Stimulated activated CD8-positive, alpha-beta memory T cell treated with anti-CD3 and anti-CD28 coated beads, Interleukin-2, amount 100 ng/mL, for 48 hours (primary cell): ENCODE data around the gene HIGD2A.

ENCODE experiments used
- DNase-seq, 2 donors: peaks; one replicate each; pipeline ENCODE4 v3.0.0-alpha.2; 2020; ENCODE audit warnings: low read depth in 2 of 2

Gene HIGD2A, protein sequence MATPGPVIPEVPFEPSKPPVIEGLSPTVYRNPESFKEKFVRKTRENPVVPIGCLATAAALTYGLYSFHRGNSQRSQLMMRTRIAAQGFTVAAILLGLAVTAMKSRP

GRCh38 chr5:176388444-176389134 lies at the start of gene HIGD2A, which contains the start of gene NOP16:
HIGD2A (plus strand) TSS chr5:176388751; CDS start chr5:176388820, 69 bp downstream.
NOP16 (minus strand) TSS chr5:176388598; CDS start chr5:176388539, 59 bp downstream.
- DNase-seq: peak; percentile 98 to 99

GRCh38 chr5:176339304-176339703 lies 49.2 kb upstream of the HIGD2A start:
- no peak for DNase-seq

DNA sequence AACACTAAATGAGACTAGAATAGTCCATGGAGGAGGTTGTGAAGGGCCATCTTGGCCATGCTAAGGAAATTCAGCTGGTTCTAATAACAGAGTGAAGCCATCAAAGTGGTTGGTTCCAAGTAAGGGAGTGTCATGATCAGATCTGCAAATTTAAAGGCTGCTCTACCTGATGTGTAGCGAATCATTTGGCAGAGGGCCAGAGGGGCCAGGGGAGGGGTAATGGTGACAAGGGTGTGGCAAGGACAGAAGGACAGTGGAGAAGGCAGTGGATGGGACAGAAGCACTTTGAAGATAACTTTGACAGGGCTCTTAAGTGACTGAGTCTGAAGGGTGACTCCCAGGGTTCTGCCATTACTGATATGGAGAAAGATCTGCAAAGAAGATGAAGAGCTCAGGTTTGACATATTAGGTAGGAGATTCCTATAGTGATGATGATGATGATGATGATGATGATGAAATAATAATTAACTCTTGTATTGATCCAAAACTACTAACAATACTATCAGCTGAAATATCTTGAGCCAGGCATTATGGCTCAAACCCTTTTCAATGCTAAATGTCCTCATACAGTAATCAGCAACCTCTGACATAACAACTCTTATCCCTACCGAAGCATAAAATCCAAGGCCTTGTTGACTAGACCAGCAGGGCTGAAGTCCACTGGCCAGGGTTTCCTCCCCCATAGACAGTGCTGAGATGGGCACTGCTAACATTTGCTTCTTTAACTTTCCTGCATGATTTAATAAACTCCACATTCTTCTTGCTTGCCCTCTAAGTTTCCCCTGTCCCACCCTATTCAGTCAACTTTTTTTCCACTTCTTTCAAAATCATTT lies 47.0 kb upstream of the HIGD2A start:
- no peak for DNase-seq

DNA sequence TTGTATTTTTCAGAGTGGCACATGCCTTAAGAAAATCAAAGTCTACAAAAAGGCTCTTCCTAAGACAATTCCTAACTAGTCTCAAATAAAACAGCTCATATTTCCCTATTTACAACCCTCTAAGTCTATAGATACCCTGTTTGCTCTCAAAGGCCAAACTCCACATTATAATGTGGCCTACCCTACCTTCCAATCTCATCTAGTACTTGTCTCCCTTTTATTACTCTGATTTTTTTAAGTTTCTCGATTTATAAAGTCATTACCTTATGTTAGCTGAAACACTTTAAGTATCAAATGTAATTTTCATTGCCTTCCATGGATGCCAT lies 46.4 kb upstream of the HIGD2A start:
- DNase-seq: no peak

DNA sequence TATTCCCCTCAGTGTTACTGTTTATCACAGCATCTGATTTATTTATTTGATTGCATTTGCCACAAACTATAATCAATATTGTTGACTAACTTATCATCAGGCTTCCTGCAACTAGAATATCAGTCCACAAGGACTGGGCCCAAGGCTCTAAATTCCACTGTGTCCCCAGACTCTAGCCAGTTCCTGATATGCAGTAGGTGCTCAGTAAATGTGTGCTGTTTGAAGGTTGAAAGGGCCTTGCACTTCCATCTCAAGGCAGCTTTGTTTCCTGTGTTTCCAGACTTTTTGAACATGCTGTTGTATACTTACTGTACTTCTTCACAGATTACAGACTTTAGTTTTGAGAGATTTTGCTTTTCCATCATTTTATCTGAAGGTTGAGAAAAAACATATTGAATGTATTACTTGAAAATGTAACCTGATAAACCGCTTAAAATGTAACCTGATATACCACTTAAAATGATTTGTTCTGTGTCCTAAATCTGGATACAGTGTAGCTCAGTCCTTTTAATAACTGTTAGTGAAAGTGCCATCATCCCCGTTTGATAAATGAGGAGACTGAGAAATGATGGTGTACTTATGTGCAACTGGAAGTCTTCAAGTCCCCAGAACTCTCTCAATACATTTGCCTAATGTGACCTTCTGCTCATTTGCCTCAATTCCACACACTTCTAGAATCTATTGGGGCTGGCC lies 45.6 kb upstream of the HIGD2A start:
- DNase-seq: no peak

- no peak for DNase-seq
These were observed 38.1 kb upstream of the HIGD2A start for GRCh38 chr5:176350416-176350815.

- DNase-seq: no peak
These were observed 36.3 kb upstream of the HIGD2A start for GRCh38 chr5:176352116-176352878.

DNA sequence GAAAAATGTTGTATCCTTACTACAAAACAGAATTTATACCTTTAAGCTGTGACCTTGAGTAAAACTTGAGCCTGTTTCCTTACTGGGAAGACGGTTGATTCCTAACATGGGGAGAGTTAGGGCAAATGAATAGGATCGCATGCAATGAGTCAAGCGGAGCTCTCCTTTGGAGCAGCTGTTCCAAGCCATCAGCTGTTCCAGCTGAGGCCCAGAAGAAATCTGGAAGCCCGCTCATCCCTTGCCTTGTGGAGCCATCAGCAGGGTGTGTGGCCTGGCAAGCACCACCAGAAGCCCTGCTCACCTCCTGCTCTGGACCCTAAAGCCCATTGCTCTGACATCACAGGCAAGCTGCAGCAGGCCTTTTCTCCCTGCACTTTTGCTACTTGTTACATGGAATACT lies 35.0 kb upstream of the HIGD2A start:
- no peak for DNase-seq

DNA sequence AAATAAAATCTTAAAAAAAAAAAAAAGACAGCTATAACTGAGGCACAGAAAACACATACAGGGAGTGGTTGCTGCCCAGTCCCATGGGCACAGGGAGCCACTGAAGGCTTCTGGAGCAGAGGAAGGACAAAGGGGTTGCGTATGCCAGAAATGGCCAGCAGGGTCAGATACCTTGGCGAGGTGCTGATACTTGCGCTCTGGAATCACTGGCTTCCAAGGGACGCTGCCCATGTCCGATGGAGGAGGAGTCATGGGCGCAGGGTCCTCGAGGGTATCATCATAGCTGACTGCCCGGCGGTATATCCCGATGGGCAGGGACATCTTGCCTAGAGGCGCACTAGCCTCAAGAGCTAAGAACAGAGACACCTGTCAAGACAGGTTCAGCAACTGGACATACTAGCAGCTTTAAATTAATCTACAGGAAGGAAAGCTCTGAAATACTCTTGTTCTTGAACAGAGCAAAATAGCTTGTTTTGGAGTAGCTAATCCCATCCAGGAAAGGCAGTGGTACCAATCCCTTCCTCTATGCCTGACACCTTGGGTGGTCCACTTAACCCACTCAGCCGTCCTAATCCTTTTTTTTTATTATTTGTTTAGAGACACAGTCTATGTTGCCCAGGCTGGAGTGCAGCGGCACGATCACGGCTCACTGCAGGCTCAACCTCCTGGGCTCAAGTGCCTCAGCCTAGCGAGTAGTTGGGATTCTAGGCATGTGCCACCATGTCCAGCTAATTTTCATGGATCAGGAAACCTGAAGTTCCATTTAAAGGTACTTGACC lies 33.0 kb upstream of the HIGD2A start:
- DNase-seq: no peak

GRCh38 chr5:176356179-176356566 lies 32.4 kb upstream of the HIGD2A start:
- no peak for DNase-seq

GRCh38 chr5:176359658-176360057 lies 28.9 kb upstream of the HIGD2A start:
- no peak for DNase-seq

DNA sequence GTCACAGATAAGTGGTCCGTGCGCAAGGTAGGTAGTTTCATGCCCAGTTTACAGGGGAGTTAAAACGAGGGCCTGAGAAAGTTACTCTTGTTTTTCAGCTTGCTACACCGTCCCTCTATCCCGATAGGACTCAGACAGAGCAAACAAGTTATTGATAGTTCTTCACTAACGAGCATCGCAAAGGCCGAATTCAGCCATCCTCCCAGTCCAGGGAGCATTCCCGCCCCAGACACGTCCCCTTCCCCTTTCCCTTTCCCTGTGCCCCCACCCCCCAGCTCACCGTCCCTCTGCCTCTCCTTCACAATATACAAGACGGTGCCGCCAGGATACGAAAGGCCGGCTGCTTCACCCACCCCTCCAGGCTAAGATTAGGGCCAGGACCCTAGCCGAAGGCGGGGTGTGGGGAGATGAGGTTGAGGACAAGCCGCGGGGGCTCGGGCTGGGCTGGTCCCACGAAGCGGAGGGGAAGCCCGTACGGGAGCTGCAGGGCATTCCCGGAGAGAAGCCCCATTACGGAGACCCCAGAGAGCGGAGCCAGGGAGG lies 27.6 kb upstream of the HIGD2A start:
- no peak for DNase-seq

DNA sequence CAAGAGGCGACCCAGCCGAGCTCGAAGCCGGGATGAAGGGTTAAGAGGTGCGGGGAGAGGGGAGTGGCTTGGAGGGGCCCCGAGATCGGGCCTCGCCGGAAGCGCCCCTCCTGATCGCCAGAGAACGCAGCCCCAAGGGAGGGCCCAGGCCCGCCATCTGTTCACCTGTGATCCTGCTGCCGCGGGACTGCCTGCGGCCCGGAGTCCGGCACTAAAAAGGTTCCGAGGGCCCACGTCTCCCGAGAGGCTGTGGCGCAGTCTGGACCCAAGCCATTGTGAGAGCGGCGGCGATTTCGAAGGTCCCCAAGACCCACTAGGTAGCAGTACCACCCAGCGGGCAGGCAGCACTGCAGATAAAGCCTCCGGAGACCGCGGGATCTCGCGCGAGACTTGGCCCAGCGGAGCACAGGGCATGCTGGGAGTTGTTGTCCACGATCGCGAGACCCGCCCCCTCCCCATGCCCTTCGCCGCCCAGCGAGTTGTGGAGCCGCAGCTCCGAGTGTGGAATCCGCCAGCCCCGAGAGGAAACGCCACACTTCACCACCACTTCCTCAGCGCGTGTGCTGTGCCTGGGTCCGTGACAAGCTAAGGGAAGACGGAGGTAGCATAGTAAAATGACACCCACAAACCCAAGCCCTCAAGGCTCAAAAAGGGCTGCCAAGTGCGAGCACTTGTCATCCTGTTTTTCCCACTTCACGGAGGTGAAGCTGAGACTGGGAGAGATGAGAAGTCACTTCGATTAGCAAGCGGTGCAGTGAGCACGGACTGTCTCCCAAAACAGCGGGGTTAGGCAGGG lies 26.9 kb upstream of the HIGD2A start, which contains the start of gene KIAA1191:
KIAA1191 (minus strand) TSS at position 328 of the 796 bp plus-strand sequence. CDS start 2,256 bp downstream, outside the sequence.
- DNase-seq: peak; percentile 89 to 92

GRCh38 chr5:176362233-176362490 lies 26.4 kb upstream of the HIGD2A start:
- no peak for DNase-seq

- no peak for DNase-seq
These were observed 23.7 kb upstream of the HIGD2A start for GRCh38 chr5:176364765-176365350.

DNA sequence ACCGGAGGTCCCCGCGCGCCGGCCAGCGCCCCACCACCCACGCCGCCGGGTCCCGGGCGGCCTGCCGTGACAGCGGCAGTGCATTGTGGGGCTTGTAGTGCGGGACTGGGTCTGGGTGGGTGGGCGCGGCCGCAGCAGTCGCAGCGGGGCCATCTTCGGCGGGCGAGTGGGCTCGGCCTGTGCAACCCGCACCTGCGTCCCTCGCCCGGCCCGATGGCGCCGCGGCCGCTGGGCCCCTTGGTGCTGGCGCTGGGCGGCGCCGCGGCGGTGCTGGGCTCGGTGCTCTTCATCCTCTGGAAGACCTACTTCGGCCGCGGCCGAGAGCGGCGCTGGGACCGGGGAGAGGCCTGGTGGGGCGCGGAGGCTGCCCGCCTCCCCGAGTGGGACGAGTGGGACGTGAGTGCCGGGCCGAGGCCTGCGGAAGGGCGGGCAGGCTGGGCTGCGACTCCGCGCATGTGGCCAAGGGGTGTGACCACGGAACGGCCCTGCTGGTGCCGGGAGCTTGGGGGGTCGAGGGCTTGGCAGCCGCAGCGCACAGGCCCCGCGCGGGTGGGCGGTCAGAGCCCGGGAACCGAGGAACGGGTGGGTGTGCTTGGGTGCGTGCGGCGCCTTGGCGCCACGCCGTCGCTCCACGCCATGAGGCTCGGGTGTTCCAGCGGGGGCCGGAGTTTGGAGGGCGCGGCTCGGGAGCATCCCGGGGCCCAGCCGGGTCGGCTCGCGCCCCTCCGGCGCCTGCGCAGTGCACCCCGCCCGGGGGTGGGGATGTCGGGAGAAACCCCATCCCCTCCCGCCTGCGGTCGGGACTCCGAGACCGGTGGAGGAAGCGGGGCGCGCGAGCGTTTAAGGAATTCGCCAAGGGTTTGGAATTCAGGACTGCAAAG lies 23.0 kb upstream of the HIGD2A start, which contains the start of gene ARL10:
ARL10 (plus strand) TSS at position 137 of the 881 bp plus-strand sequence; CDS start at position 214, 77 bp downstream.
- peak; percentile 55 to 64 for DNase-seq

DNA sequence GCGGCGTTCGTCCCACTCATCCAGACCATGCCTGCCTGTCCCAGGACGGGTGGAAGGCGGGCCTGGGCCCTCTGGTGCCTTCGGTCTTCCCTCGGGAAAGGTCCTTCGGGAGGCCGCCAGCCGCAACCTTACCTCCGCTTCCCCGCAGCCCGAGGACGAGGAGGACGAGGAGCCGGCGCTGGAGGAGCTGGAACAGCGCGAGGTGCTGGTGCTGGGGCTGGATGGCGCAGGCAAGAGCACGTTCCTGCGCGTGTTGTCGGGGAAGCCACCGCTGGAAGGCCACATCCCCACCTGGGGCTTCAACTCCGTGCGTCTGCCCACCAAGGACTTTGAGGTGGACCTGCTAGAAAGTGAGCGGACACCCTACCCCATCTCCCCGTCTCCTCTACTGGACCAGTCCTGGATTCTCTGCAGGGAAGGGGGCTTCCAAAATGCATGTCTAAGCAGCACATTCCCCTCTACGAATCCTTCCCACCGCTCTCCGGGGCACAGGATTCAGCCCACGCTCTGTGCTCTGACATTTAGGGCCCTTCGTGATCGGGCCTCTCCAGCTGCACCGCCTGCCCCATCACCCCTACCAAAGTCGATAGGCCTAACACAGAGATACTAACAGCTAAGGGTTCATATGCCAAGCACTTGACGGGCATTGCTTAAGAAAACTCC lies 22.2 kb upstream of the HIGD2A start:
- DNase-seq: no peak

DNA sequence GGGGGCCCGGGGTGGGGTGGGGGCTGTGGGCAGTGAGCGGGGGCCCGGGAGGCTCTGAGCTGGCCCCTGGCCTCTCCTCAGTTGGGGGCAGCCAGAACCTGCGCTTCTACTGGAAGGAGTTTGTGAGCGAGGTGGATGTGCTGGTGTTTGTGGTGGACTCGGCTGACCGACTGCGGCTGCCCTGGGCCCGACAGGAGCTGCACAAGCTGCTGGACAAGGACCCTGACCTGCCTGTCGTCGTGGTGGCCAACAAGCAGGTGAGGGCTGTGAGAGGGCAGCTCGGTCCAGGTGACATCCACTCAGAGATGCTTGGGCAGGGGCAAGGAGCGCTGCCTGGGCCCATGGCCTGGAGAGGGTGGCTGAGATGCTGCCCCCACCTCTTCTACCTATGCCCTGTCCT lies 19.8 kb upstream of the HIGD2A start:
- no peak for DNase-seq
